Measurements from ENCODE around the gene WRNIP1.

- TF ChIP-seq CTCF (conservative IDR thresholded peaks at IDR 0.05 in 1 of 2, IDR thresholded peaks at IDR 0.05 in 1 of 2; ENCODE audit: low read depth in 1 of 2, low read length in 2 of 2) (no peak), EZH2 (IDR thresholded peaks at IDR 0.05; ENCODE audit: low read length, missing control alignments) (no peak)
Measured at GRCh38 chr6:2792330-2793110, 27.3 kb downstream of the WRNIP1 start.

All from fibroblast of lung (primary cell).